CD4-positive, alpha-beta memory T cell (primary cell): ENCODE data around the gene SETD1A. TPM values are rescaled to one million over a fixed set of nuclear protein-coding genes. Genes with fewer than 3 reads are reported as not detected.
A peak's percentile ranks its signal among the peaks of the same experiment; 100 is the strongest.

Experiments used
- CTCF ChIA-PET: fragments of 350-600 bp; sonication (Branson Sonifier 250); formaldehyde crosslinking; loops from one replicate; lab custom pipeline; 2021; ENCODE audit warnings: inconsistent platforms; ENCODE audit not compliant: partially characterized antibody; lab: Charles Lee
- POLR2A ChIA-PET: fragments of 350-600 bp; sonication (Branson Sonifier 250); formaldehyde crosslinking; loops from one replicate; lab custom pipeline; 2021; ENCODE audit not compliant: partially characterized antibody; lab: Charles Lee
- DNase-seq, 5 donors: peaks; one replicate each; pipeline versions ENCODE4 v3.0.0 to v3.0.0-alpha.2; 2020 to 2022; ENCODE audit warnings: mixed read lengths in 1 of 5
- H3K27ac ChIP-seq: one replicate; pipeline ENCODE4 v1.7.0; 2013; ENCODE audit warnings: low read depth, low read length
- H3K27me3 ChIP-seq: 2 replicates; pipeline ENCODE4 v1.7.0; 2013; ENCODE audit warnings: mild to moderate bottlenecking, low read length, moderate library complexity; ENCODE audit not compliant: insufficient read depth
- H3K36me3 ChIP-seq: 2 replicates; pipeline ENCODE4 v1.7.0; 2013; ENCODE audit warnings: mild to moderate bottlenecking, low read length, moderate library complexity; ENCODE audit not compliant: insufficient read depth
- H3K4me1 ChIP-seq: 2 replicates; pipeline ENCODE4 v1.7.0; 2013; ENCODE audit warnings: mild to moderate bottlenecking, low read length, moderate library complexity; ENCODE audit not compliant: insufficient read depth
- H3K4me3 ChIP-seq, 2 donors: one replicate each; pipeline ENCODE4 v1.7.0; 2013; ENCODE audit warnings: low read length in 2 of 2, mild to moderate bottlenecking in 1 of 2
- H3K9me3 ChIP-seq, 2 donors: one replicate each; pipeline ENCODE4 v1.7.0; 2013; ENCODE audit warnings: low read length in 2 of 2, control low read depth in 1 of 2; ENCODE audit not compliant: control insufficient read depth in 1 of 2
- H3K27ac Mint-ChIP-seq, 7 donors: one replicate each; pipeline ENCODE4 v1.8.0; 2020 to 2021; ENCODE audit warnings: mixed read lengths in 7 of 7, mild to moderate bottlenecking in 6 of 7, inconsistent platforms in 3 of 7, moderate library complexity in 3 of 7
- H3K27me3 Mint-ChIP-seq, 2 donors: one replicate each; pipeline ENCODE4 v1.8.0; 2020 to 2021; ENCODE audit warnings: mixed read lengths in 2 of 2
- H3K36me3 Mint-ChIP-seq, 2 donors: one replicate each; pipeline ENCODE4 v1.8.0; 2020 to 2021; ENCODE audit warnings: mixed read lengths in 2 of 2, inconsistent platforms in 1 of 2, mild to moderate bottlenecking in 1 of 2
- H3K4me1 Mint-ChIP-seq, 4 donors: one replicate each; pipeline ENCODE4 v1.8.0; 2020 to 2021; ENCODE audit warnings: mixed read lengths in 4 of 4, mild to moderate bottlenecking in 1 of 4
- H3K4me3 Mint-ChIP-seq, 8 donors: one replicate each; pipeline ENCODE4 v1.8.0; 2020 to 2021; ENCODE audit warnings: mixed read lengths in 8 of 8, mild to moderate bottlenecking in 7 of 8, moderate library complexity in 6 of 8, inconsistent platforms in 3 of 8
- H3K9me3 Mint-ChIP-seq, 8 donors: one replicate each; pipeline ENCODE4 v1.8.0; 2020 to 2021; ENCODE audit warnings: mixed read lengths in 8 of 8, mild to moderate bottlenecking in 5 of 8, inconsistent platforms in 3 of 8, moderate library complexity in 1 of 8
- intact Hi-C: fragments of 100-400 bp; cut with micrococcal nuclease; formaldehyde crosslinking; loops from one replicate; pipeline ENCODE4 v1.15.1; 2023
- polyA plus RNA-seq, 2 donors: library from polyadenylated mRNA; unstranded; fragments of 300-500 nt; fragmentation: Illumina TruSeq; gene quantifications; one replicate each; pipeline ENCODE4 v1.2.3, GENCODE V29; 2021
- total RNA-seq, 2 experiments: library from RNA; stranded (reverse); gene quantifications; one replicate each; pipeline ENCODE4 v1.2.3, GENCODE V29; 2021

The SETD1A gene
- total and polyA plus RNA-seq, 4 experiments from 2014 or later, result 5.6 to 33.2 (median 32.1) TPM; not detected in 1

DNA sequence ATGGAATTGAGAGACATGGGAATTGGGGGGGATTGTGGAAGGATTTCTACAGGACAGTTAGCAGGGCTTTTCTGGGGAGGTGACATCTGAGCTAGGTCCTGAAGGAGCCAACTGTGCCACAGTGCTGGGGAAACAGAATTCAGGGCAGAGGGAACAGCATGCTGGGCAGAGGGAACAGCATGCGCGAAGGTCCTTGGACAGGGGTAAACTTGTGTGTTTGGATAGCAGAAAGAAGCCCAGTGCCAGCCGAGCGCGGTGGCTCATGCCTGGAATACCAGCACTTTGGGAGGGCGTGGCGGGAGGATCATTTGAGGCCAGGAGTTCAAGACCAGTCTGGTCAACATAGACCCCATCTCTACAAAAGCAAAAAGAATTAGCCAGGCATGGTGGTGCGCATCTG is 49.0 kb downstream of the SETD1A start:
- H3K4me1 ChIP-seq, result peaks cover 7% of the 10 kb centered on the region
- Mint-ChIP-seq H3K4me1 (peaks cover 0 to 15% (median 11%) of the 10 kb centered on the region in 4 donors), H3K27ac (no peak overlapping the region), H3K27me3 (peaks cover 0 to 9% of the 10 kb centered on the region in 2 donors), H3K36me3 (no peaks in the 10 kb centered on the region), H3K4me3 (no peak overlapping the region), H3K9me3 (no peaks in the 10 kb centered on the region)
- no peaks in the 10 kb centered on the region for H3K9me3 ChIP-seq
- H3K27me3 ChIP-seq, result peaks cover 4% of the 10 kb centered on the region
- H3K27ac ChIP-seq, result no peak overlapping the region
- no peak overlapping the region for H3K4me3 ChIP-seq
- no peak for DNase-seq
- POLR2A ChIA-PET, result no interaction called here
- intact Hi-C loops, result no loop called here
- H3K36me3 ChIP-seq, result no peaks in the 10 kb centered on the region
- CTCF ChIA-PET, result no interaction called here

DNA sequence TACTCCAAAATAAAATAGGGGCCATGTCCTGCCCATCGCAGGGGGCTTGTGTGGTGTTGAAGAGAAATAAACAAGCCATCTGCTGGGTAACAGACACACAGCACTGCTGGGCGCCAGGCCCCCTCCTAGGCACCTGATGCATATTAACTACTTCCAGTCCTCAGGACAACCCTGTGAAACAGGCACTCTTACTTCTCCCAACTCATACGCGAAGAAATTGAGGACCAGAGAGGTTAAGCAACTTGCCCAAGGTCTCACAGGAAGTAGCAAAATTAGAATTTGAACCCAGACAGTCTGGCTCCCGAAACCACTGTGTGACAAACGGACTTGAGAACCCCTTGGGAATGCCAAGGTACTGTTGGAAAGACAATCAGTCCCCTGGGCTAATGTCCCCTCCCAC is 50.1 kb downstream of the SETD1A start:
- ChIA-PET POLR2A (interaction anchor here (0.6 kb wide), 1 partner anchor 150 kb away, joined by 3 read pairs; no protein-coding TSS in a partner anchor), CTCF (no interaction called here)
- Mint-ChIP-seq H3K4me1 (peaks cover 2 to 21% (median 15%) of the 10 kb centered on the region in 4 donors), H3K36me3 (no peaks in the 10 kb centered on the region), H3K9me3 (no peaks in the 10 kb centered on the region), H3K27ac (peak overlapping the region in 1 of 7 donors; percentile 81), H3K27me3 (peaks cover 5 to 17% of the 10 kb centered on the region in 2 donors), H3K4me3 (no peak overlapping the region)
- Histone ChIP-seq H3K27me3 (peaks cover 4% of the 10 kb centered on the region), H3K27ac (no peak overlapping the region), H3K36me3 (no peaks in the 10 kb centered on the region), H3K4me3 (no peak overlapping the region), H3K4me1 (peaks cover 7% of the 10 kb centered on the region), H3K9me3 (no peaks in the 10 kb centered on the region)
- no peak for DNase-seq
- intact Hi-C loops, result no loop called here

DNA sequence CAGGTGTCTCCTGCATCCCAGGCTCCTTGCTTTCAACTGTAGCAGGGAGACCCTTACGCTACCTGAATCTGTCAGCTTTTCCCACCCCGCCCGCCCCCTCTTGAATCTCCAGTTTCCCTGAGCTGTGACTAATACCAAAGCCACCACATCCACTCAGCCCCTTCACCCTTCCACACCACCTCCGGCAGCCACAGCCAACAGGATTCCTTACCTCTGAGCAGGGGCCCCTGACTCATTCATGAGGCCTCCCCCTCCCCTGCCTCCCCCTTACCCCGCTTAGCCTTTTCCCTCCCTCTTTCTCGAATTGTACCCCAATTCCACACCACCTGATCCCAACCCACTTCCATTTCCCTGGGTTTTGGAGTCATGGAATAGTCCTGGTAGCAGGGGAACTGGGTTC is 50.6 kb downstream of the SETD1A start:
- CTCF ChIA-PET, result no interaction called here
- intact Hi-C loops, result no loop called here
- POLR2A ChIA-PET, result no interaction called here

DNA sequence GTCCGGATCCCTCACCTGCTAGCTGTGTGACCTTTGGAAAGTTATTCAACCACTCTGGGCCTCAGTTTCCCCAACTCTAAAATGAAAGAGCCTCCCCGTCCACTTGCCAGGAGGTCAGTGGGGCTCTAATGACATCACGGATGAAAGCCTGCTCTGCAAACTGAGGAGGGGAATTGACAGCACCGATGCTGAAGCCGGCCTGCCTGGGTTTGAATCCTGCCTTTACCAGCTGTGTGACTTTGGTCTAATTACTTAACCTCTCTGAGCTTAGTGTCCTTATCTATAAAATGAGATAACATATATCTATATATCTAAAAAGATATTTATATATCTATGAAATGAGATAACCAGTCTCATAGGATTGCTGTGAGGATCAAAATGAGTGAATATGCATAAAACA is 51.0 kb downstream of the SETD1A start:
- Mint-ChIP-seq H3K27me3 (peaks cover 8 to 21% of the 10 kb centered on the region in 2 donors), H3K27ac (no peak overlapping the region), H3K4me3 (peak overlapping the region in 1 of 8 donors; percentile 27), H3K36me3 (no peaks in the 10 kb centered on the region), H3K9me3 (no peaks in the 10 kb centered on the region), H3K4me1 (peaks cover 2 to 24% (median 15%) of the 10 kb centered on the region in 4 donors)
- intact Hi-C loops, result no loop called here
- Histone ChIP-seq H3K36me3 (no peaks in the 10 kb centered on the region), H3K4me1 (peaks cover 7% of the 10 kb centered on the region), H3K9me3 (no peaks in the 10 kb centered on the region), H3K27me3 (peaks cover 4% of the 10 kb centered on the region), H3K27ac (no peak overlapping the region), H3K4me3 (no peak overlapping the region)
- POLR2A ChIA-PET, result no interaction called here
- DNase-seq, result no peak
- CTCF ChIA-PET, result interaction anchor here (0.7 kb wide), 1 partner anchor 133 kb away, joined by 3 read pairs; no protein-coding TSS in a partner anchor

More for the DNA sequence above, 50.6 kb downstream of the SETD1A start:
- H3K27me3 Mint-ChIP-seq, result peaks cover 5 to 17% of the 10 kb centered on the region in 2 donors
- Histone ChIP-seq H3K4me1 (peaks cover 7% of the 10 kb centered on the region), H3K27me3 (peaks cover 4% of the 10 kb centered on the region), H3K4me3 (no peak overlapping the region), H3K27ac (no peak overlapping the region), H3K36me3 (no peaks in the 10 kb centered on the region), H3K9me3 (no peaks in the 10 kb centered on the region)
- no peaks in the 10 kb centered on the region for H3K36me3 Mint-ChIP-seq
- no peaks in the 10 kb centered on the region for H3K9me3 Mint-ChIP-seq
- no peak overlapping the region for H3K4me3 Mint-ChIP-seq
- no peak for DNase-seq
- no peak overlapping the region for H3K27ac Mint-ChIP-seq
- peaks cover 2 to 21% (median 15%) of the 10 kb centered on the region in 4 donors for H3K4me1 Mint-ChIP-seq

DNA sequence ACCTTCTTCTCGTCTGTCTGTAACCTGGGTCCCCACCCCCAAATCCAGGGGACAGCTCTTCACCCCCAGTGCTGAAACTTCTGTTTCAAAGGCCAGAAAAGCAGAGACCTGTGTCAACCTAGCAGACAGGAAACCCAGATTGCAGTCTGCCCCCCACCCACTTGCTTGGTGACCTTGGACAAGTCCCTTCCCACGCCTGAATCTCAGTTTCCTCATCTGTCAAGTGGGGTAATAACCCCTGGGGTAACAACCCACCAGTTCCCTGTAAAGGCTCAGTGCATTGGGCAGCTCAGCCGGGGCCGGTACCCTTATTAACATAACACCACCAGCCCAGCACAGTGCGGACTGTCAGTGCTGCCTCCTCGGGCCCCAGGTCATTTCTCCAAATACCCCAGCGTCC is 51.6 kb downstream of the SETD1A start:
- Mint-ChIP-seq H3K4me1 (peaks cover 2 to 24% (median 15%) of the 10 kb centered on the region in 4 donors), H3K27me3 (peaks cover 12 to 24% of the 10 kb centered on the region in 2 donors), H3K4me3 (peak overlapping the region in 3 of 8 donors; percentile 29 to 45 (median 35)), H3K36me3 (no peaks in the 10 kb centered on the region), H3K9me3 (no peaks in the 10 kb centered on the region), H3K27ac (peak overlapping the region in 3 of 7 donors; percentile 35 to 84 (median 62))
- peaks cover 7% of the 10 kb centered on the region for H3K4me1 ChIP-seq
- H3K4me3 ChIP-seq, result no peak overlapping the region
- intact Hi-C loops, result no loop called here
- H3K36me3 ChIP-seq, result no peaks in the 10 kb centered on the region
- CTCF ChIA-PET, result interaction anchor here (0.7 kb wide), 1 partner anchor 133 kb away, joined by 3 read pairs; no protein-coding TSS in a partner anchor
- no peak for DNase-seq
- POLR2A ChIA-PET, result no interaction called here
- no peak overlapping the region for H3K27ac ChIP-seq
- H3K9me3 ChIP-seq, result no peaks in the 10 kb centered on the region
- peaks cover 4% of the 10 kb centered on the region for H3K27me3 ChIP-seq

DNA sequence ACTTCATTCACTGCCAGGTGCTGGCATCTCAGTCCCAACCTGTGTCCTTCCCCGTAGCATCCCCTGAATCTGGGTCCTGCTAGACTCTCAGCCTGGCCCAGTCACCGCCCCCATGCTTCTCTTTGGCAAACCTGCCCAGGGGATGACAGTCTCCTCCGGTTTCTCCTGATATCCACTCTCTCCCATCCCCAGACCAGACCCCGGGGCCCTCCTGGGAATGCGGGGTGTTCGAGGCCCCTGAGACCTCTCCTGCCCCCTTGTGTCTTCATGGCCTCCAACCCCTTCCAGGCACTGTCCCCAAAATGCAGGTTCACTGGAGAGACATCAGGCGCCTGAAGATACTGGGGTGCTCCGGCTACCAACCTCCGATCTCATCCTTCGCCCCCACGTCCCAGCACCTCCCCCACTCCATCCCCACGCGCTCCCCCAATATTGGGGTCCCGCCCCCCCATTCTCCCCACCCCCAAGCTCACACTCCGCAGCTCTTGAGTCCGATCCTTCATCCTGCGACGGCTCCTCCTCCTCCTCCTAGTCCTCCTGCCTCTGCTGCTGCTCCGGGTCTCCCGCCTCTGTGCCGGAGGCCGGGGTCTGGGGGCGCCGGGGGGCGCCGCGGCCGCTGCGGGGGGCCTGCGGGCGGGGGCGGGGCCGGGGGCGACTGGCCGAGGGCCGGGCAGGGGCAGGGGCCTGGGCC is 52.5 kb downstream of the SETD1A start:
- H3K9me3 Mint-ChIP-seq, result no peaks in the 10 kb centered on the region
- H3K4me1 Mint-ChIP-seq, result peaks cover 2 to 24% (median 15%) of the 10 kb centered on the region in 4 donors
- Histone ChIP-seq H3K27me3 (peaks cover 4% of the 10 kb centered on the region), H3K36me3 (no peaks in the 10 kb centered on the region), H3K9me3 (no peaks in the 10 kb centered on the region), H3K4me1 (peaks cover 7% of the 10 kb centered on the region), H3K27ac (no peak overlapping the region), H3K4me3 (no peak overlapping the region)
- peak overlapping the region; percentile 74 to 80 (median 78) for H3K4me3 Mint-ChIP-seq
- peak overlapping the region in 4 of 7 donors; percentile 22 to 85 (median 58) for H3K27ac Mint-ChIP-seq
- no peaks in the 10 kb centered on the region for H3K36me3 Mint-ChIP-seq
- H3K27me3 Mint-ChIP-seq, result peaks cover 14 to 25% of the 10 kb centered on the region in 2 donors
- CTCF ChIA-PET, result no interaction called here
- intact Hi-C loops, result no loop called here
- POLR2A ChIA-PET, result no interaction called here
- no peak for DNase-seq

DNA sequence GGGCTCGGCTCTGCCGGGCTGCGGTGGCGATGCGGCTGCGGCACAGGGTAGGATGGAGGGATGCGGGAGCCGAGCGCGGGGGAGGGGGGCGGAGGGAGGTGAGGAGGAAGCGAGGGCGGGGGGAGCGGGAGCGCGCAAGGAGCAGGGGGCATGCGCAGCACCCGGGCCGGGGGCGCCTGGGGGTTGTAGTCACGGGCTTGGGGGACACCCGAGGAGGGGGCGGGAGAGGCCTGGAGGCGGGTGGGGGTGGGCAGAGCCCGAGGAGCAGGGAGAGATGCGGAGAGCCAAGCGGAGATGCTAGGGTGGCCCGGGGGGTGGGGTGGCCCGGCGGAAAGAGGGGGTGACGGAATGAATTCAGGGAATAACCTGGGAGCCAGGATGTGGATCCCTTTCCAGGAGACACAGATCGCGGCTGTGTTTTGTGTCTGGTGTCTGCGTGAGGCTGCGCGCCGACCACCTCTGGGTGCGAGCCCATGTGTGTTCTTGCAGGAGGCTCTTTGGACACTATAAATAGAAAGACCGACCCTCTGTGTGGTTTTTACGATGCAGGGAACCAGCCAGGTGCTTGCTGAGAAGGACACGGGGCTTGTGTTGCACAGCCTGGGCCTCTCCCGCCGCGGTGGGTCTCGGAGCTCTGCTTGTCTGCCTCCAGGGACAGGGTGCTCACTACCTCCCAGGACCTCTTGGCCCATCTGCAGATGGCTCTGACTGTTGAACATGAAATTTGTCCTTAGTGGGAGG is 53.2 kb downstream of the SETD1A start, which contains the start of gene STX1B:
STX1B (minus strand) TSS at position 54 of the 741 bp plus-strand sequence. CDS start 242 bp downstream, outside the sequence.
- Histone ChIP-seq H3K27me3 (peaks cover 4% of the 10 kb centered on the region), H3K4me1 (peaks cover 7% of the 10 kb centered on the region), H3K4me3 (peak within 1 kb of the TSS in 1 of 2 donors; percentile 38), H3K9me3 (no peaks in the 10 kb centered on the region), H3K36me3 (no peaks in the 10 kb centered on the region), H3K27ac (no peak within 1 kb of the TSS)
- peak within 1 kb of the TSS; percentile 74 to 86 (median 82) for H3K4me3 Mint-ChIP-seq
- peaks cover 2 to 24% (median 15%) of the 10 kb centered on the region in 4 donors for H3K4me1 Mint-ChIP-seq
- POLR2A ChIA-PET, result no interaction called here
- CTCF ChIA-PET, result no interaction called here
- H3K27ac Mint-ChIP-seq, result peak within 1 kb of the TSS in 6 of 7 donors; percentile 35 to 87 (median 64)
- no peaks in the 10 kb centered on the region for H3K9me3 Mint-ChIP-seq
- no peaks in the 10 kb centered on the region for H3K36me3 Mint-ChIP-seq
- intact Hi-C loops, result no loop called here
- peak; percentile 33 to 68 (median 46) for DNase-seq
- peaks cover 14 to 26% of the 10 kb centered on the region in 2 donors for H3K27me3 Mint-ChIP-seq
